HG03442 (cell line): Measurements from ENCODE around the gene TEX9.
A peak's percentile ranks its signal among the peaks of the same experiment; 100 is the strongest.

ENCODE experiments used
- ATAC-seq: cut with Tn5 transposase; IDR thresholded peaks from one replicate; pipeline ENCODE4 v1.9.1; 2021; ENCODE audit warnings: mild to moderate bottlenecking, moderate library complexity; ENCODE audit not compliant: unreplicated experiment

TEX9 gene

GRCh38 chr15:56440214-56440770 lies 75.1 kb downstream of the TEX9 start:
- no peak for ATAC-seq

GRCh38 chr15:56442354-56442753 lies 77.1 kb downstream of the TEX9 start:
- ATAC-seq, result no peak

- ATAC-seq, result no peak
These were observed 80.5 kb downstream of the TEX9 start for GRCh38 chr15:56445746-56446145.

GRCh38 chr15:56454836-56455235 lies 89.6 kb downstream of the TEX9 start:
- no peak for ATAC-seq

- no peak for ATAC-seq
These were observed 91.0 kb downstream of the TEX9 start for GRCh38 chr15:56456229-56456628.

- ATAC-seq, result no peak
These were observed 93.9 kb downstream of the TEX9 start for GRCh38 chr15:56459096-56459495.

- ATAC-seq, result no peak
These were observed 94.8 kb downstream of the TEX9 start for GRCh38 chr15:56460071-56460470.

GRCh38 chr15:56460947-56461346 lies 95.7 kb downstream of the TEX9 start:
- ATAC-seq, result no peak

GRCh38 chr15:56464893-56465520 lies 99.8 kb downstream of the TEX9 start, which contains the start of gene MNS1:
TSS of gene MNS1 (minus strand) at chr15:56465137. CDS start at chr15:56464972, 165 bp downstream.
- ATAC-seq, result peak; percentile 99

GRCh38 chr15:56467616-56468015 lies 102.4 kb downstream of the TEX9 start:
- ATAC-seq, result no peak

GRCh38 chr15:56468401-56468800 lies 103.2 kb downstream of the TEX9 start:
- ATAC-seq, result peak; percentile 35

- ATAC-seq, result no peak
These were observed 104.3 kb downstream of the TEX9 start for GRCh38 chr15:56469483-56469882.

- no peak for ATAC-seq
These were observed 106.3 kb downstream of the TEX9 start for GRCh38 chr15:56471440-56472069.

- no peak for ATAC-seq
These were observed 107.1 kb downstream of the TEX9 start for GRCh38 chr15:56472278-56472677.

GRCh38 chr15:56473017-56473416 lies 107.8 kb downstream of the TEX9 start:
- no peak for ATAC-seq

GRCh38 chr15:56475351-56475750 lies 110.1 kb downstream of the TEX9 start:
- no peak for ATAC-seq
